Mononuclear cell (primary cell): ENCODE results near the gene LMX1A. TPM values are rescaled to one million over a fixed set of nuclear protein-coding genes. Genes with fewer than 3 reads are reported as not detected.

ENCODE experiments used
- H3K27me3 ChIP-seq: 2 replicates; pipeline ENCODE4 v1.6.0; 2011; ENCODE audit warnings: low read length, control low read depth; ENCODE audit not compliant: insufficient read depth
- H3K4me1 ChIP-seq: 2 replicates; pipeline ENCODE4 v1.5.1; 2011; ENCODE audit warnings: mild to moderate bottlenecking, low read length, control low read depth; ENCODE audit not compliant: insufficient read depth
- H3K4me3 ChIP-seq: 2 replicates; pipeline ENCODE4 v1.5.1; 2011; ENCODE audit warnings: mild to moderate bottlenecking, low read length, moderate library complexity
- H3K9me3 ChIP-seq: 2 replicates; pipeline ENCODE4 v1.5.1; 2011; ENCODE audit warnings: low read depth, mild to moderate bottlenecking, control low read depth, low read length
- total RNA-seq: library from RNA; depleted of rRNA; stranded (reverse); fragments of >200 nt; gene quantifications from one replicate; pipeline ENCODE4 v1.2.3, GENCODE V29; 2012

The LMX1A gene
- not detected for total RNA-seq

- H3K9me3 ChIP-seq, result no peaks in the 10 kb centered on the region
- H3K27me3 ChIP-seq, result peaks cover 85% of the 10 kb centered on the region
- H3K4me1 ChIP-seq, result no peaks in the 10 kb centered on the region
- no peak within 1 kb of the TSS for H3K4me3 ChIP-seq
Measured at GRCh38 chr1:165355977-165356811, at the start of gene LMX1A. LMX1A (minus strand) TSS chr1:165356715; CDS start chr1:165355559, 1,156 bp downstream.

- Histone ChIP-seq H3K4me1 (no peaks in the 10 kb centered on the region), H3K9me3 (no peaks in the 10 kb centered on the region), H3K27me3 (peaks cover 54% of the 10 kb centered on the region), H3K4me3 (no peak overlapping the region)
Measured at GRCh38 chr1:165403835-165404482, 47.4 kb upstream of the LMX1A start.

GRCh38 chr1:165402517-165403111 lies 46.1 kb upstream of the LMX1A start:
- H3K27me3 ChIP-seq, result peaks cover 68% of the 10 kb centered on the region
- H3K9me3 ChIP-seq, result no peaks in the 10 kb centered on the region
- H3K4me3 ChIP-seq, result no peak overlapping the region
- H3K4me1 ChIP-seq, result no peaks in the 10 kb centered on the region

- Histone ChIP-seq H3K4me1 (peaks cover 7% of the 10 kb centered on the region), H3K27me3 (peaks cover 75% of the 10 kb centered on the region), H3K9me3 (no peaks in the 10 kb centered on the region), H3K4me3 (no peak overlapping the region)
Measured at GRCh38 chr1:165397944-165398343, 41.4 kb upstream of the LMX1A start.

GRCh38 chr1:165395901-165396300 lies 39.4 kb upstream of the LMX1A start:
- H3K4me1 ChIP-seq, result peaks cover 12% of the 10 kb centered on the region
- peaks cover 80% of the 10 kb centered on the region for H3K27me3 ChIP-seq
- H3K9me3 ChIP-seq, result no peaks in the 10 kb centered on the region
- H3K4me3 ChIP-seq, result no peak overlapping the region

- peaks cover 84% of the 10 kb centered on the region for H3K27me3 ChIP-seq
- H3K9me3 ChIP-seq, result no peaks in the 10 kb centered on the region
- H3K4me1 ChIP-seq, result peaks cover 12% of the 10 kb centered on the region
- H3K4me3 ChIP-seq, result no peak overlapping the region
Measured at GRCh38 chr1:165395478-165395877, 39.0 kb upstream of the LMX1A start.

GRCh38 chr1:165392634-165393571 lies 36.4 kb upstream of the LMX1A start:
- H3K4me1 ChIP-seq, result peaks cover 12% of the 10 kb centered on the region
- no peak overlapping the region for H3K4me3 ChIP-seq
- H3K9me3 ChIP-seq, result no peaks in the 10 kb centered on the region
- peaks cover 90% of the 10 kb centered on the region for H3K27me3 ChIP-seq

- Histone ChIP-seq H3K4me3 (no peak overlapping the region), H3K9me3 (no peaks in the 10 kb centered on the region), H3K4me1 (peaks cover 12% of the 10 kb centered on the region), H3K27me3 (peaks cover 93% of the 10 kb centered on the region)
Measured at GRCh38 chr1:165389609-165390008, 33.1 kb upstream of the LMX1A start.

- peaks cover 80% of the 10 kb centered on the region for H3K27me3 ChIP-seq
- H3K9me3 ChIP-seq, result no peaks in the 10 kb centered on the region
- no peak overlapping the region for H3K4me3 ChIP-seq
- H3K4me1 ChIP-seq, result peaks cover 6% of the 10 kb centered on the region
Measured at GRCh38 chr1:165387961-165388360, 31.4 kb upstream of the LMX1A start.

GRCh38 chr1:165387505-165387904 lies 31.0 kb upstream of the LMX1A start:
- H3K9me3 ChIP-seq, result no peaks in the 10 kb centered on the region
- no peak overlapping the region for H3K4me3 ChIP-seq
- H3K27me3 ChIP-seq, result peaks cover 81% of the 10 kb centered on the region
- H3K4me1 ChIP-seq, result peaks cover 1% of the 10 kb centered on the region

- H3K4me3 ChIP-seq, result no peak overlapping the region
- H3K9me3 ChIP-seq, result no peaks in the 10 kb centered on the region
- no peaks in the 10 kb centered on the region for H3K4me1 ChIP-seq
- H3K27me3 ChIP-seq, result peaks cover 70% of the 10 kb centered on the region
Measured at GRCh38 chr1:165383599-165384405, 27.3 kb upstream of the LMX1A start.

- Histone ChIP-seq H3K4me3 (no peak overlapping the region), H3K4me1 (no peaks in the 10 kb centered on the region), H3K27me3 (peaks cover 68% of the 10 kb centered on the region), H3K9me3 (no peaks in the 10 kb centered on the region)
Measured at GRCh38 chr1:165383067-165383466, 26.6 kb upstream of the LMX1A start.

- Histone ChIP-seq H3K27me3 (peaks cover 60% of the 10 kb centered on the region), H3K4me1 (peaks cover 2% of the 10 kb centered on the region)
Measured at GRCh38 chr1:165381745-165382505, 25.4 kb upstream of the LMX1A start.

More at GRCh38 chr1:165381745-165382505, 25.4 kb upstream of the LMX1A start:
- Histone ChIP-seq H3K9me3 (no peaks in the 10 kb centered on the region), H3K4me3 (no peak overlapping the region)
